Lung (tissue), 12 donors: ENCODE data around the gene CEP131. TPM values are rescaled to one million over a fixed set of nuclear protein-coding genes. Genes with fewer than 3 reads are reported as not detected.
A peak's percentile ranks its signal among the peaks of the same experiment; 100 is the strongest.
"Not testable (repeated sequence)": the region's sequence is repeated elsewhere in the genome, so short reads cannot be mapped to it uniquely, and the experiment has no call there.

Experiments used
- ATAC-seq: fragments of 200-7000 bp; cut with Tn5 transposase; one replicate; pipeline ENCODE4 v1.9.1; 2020; ENCODE audit warnings: moderate number of reproducible peaks; ENCODE audit not compliant: insufficient read depth, low FRiP score
- DNase-seq, 3 donors: peaks; one replicate each; pipeline ENCODE4 v3.0.0-alpha.2; 2013 to 2017
- H3K27ac ChIP-seq, 2 donors: one replicate each; pipeline ENCODE4 v1.5.1; 2013; ENCODE audit warnings: mild to moderate bottlenecking in 2 of 2, moderate library complexity in 2 of 2, control low read depth in 1 of 2, inconsistent platforms in 1 of 2, low read depth in 1 of 2, low read length in 1 of 2
- H3K27me3 ChIP-seq, 3 donors: one replicate each; pipeline ENCODE4 v1.5.1; 2013; ENCODE audit warnings: low read length in 2 of 3; ENCODE audit not compliant: control insufficient read depth in 3 of 3, insufficient read depth in 3 of 3
- H3K36me3 ChIP-seq, 4 donors: one replicate each; pipeline ENCODE4 v1.5.1; 2013; ENCODE audit warnings: low read length in 4 of 4, mild to moderate bottlenecking in 1 of 4, moderate library complexity in 1 of 4; ENCODE audit not compliant: control insufficient read depth in 4 of 4, insufficient read depth in 4 of 4
- H3K4me1 ChIP-seq, 5 donors: one replicate each; pipeline ENCODE4 v1.5.1; 2013; ENCODE audit warnings: low read length in 5 of 5, mild to moderate bottlenecking in 2 of 5, moderate library complexity in 1 of 5; ENCODE audit not compliant: control insufficient read depth in 5 of 5, insufficient read depth in 5 of 5
- H3K4me3 ChIP-seq: one replicate; pipeline ENCODE4 v1.5.1; 2013; ENCODE audit warnings: mild to moderate bottlenecking, control low read depth, moderate library complexity
- H3K9ac ChIP-seq, 2 donors: one replicate each; pipeline ENCODE4 v1.5.1; 2013; ENCODE audit warnings: low read length in 2 of 2, control low read depth in 1 of 2; ENCODE audit not compliant: insufficient read depth in 1 of 2
- H3K9me3 ChIP-seq, 4 donors: one replicate each; pipeline ENCODE4 v1.5.1; 2013; ENCODE audit warnings: low read length in 3 of 4, mild to moderate bottlenecking in 1 of 4, moderate library complexity in 1 of 4; ENCODE audit not compliant: control insufficient read depth in 4 of 4, insufficient read depth in 3 of 4
- WGBS, 2 donors: extraction: QIAGEN DNeasy Blood & Tissue Kit; methylation state at CpG; one replicate each; pipeline ENCODE4 v1.1.7; 2013; 5-methylcytosine and 5-hydroxymethylcytosine counted together
- polyA plus RNA-seq, 2 donors: library from polyadenylated mRNA; stranded (reverse); fragments of 200-250 nt; gene quantifications; one replicate each; pipeline ENCODE4 v1.2.1, GENCODE V29; 2013
- total RNA-seq, 2 donors: library from RNA; depleted of rRNA in 1 of 2; stranded (reverse); fragments of >200 nt in 1 of 2; gene quantifications; one replicate each; pipeline ENCODE4 v1.2.1, GENCODE V29; 2014 to 2021
- TF ChIP-seq, protein P1 (sequence below): IDR thresholded peaks from 2 replicates; pipeline ENCODE4 v1.5.1; 2012; ENCODE audit warnings: mild to moderate bottlenecking; ENCODE audit errors: control extremely low read depth, extremely low read depth
- donor health status: control.
- donor health status: control.
- donor health status: Bipolar disorder and iron deficiency.
- donor health status: healthy.
- donor health status: DM: yes; HTN: yes; CAD: no.

Gene CEP131
- total and polyA plus RNA-seq, 4 donors, result 7.0 to 14.5 (median 10.9) TPM

DNA sequence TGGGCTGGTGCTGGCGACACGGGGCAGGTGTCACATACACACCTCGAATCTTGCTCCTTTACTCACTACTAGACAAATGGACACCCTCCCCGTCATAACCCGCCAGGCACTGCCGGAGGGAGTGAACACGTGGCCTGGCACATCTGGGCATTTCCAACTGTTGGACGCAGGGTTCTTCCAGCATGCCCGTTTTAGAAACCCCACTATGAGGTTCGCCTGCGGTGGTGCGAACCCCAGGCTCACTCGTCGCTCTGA, 6.8 kb upstream of the CEP131 start:
- WGBS, 2 donors, result 92 to 98% methylated on average over 14 of the region's 14 CpGs
- no peak overlapping the region for H3K4me3 ChIP-seq
- TF ChIP-seq, protein P1, sequence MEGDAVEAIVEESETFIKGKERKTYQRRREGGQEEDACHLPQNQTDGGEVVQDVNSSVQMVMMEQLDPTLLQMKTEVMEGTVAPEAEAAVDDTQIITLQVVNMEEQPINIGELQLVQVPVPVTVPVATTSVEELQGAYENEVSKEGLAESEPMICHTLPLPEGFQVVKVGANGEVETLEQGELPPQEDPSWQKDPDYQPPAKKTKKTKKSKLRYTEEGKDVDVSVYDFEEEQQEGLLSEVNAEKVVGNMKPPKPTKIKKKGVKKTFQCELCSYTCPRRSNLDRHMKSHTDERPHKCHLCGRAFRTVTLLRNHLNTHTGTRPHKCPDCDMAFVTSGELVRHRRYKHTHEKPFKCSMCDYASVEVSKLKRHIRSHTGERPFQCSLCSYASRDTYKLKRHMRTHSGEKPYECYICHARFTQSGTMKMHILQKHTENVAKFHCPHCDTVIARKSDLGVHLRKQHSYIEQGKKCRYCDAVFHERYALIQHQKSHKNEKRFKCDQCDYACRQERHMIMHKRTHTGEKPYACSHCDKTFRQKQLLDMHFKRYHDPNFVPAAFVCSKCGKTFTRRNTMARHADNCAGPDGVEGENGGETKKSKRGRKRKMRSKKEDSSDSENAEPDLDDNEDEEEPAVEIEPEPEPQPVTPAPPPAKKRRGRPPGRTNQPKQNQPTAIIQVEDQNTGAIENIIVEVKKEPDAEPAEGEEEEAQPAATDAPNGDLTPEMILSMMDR, result no peak
- H3K27ac ChIP-seq, result no peak overlapping the region
- no peak for DNase-seq
- H3K27me3 ChIP-seq, result no peaks in the 10 kb centered on the region
- peaks cover 2 to 54% (median 12%) of the 10 kb centered on the region in 4 donors for H3K36me3 ChIP-seq
- no peaks in the 10 kb centered on the region for H3K4me1 ChIP-seq
- no peak overlapping the region for H3K9ac ChIP-seq
- peaks cover 0 to 2% (median 0%) of the 10 kb centered on the region in 4 donors for H3K9me3 ChIP-seq
- no peak for ATAC-seq

- no peak overlapping the region for H3K4me3 ChIP-seq
- TF ChIP-seq, protein P1, result no peak
- DNase-seq (no peak), ATAC-seq (no peak)
- peaks cover 0 to 2% (median 0%) of the 10 kb centered on the region in 4 donors for H3K9me3 ChIP-seq
- peaks cover 2 to 52% (median 12%) of the 10 kb centered on the region in 4 donors for H3K36me3 ChIP-seq
- H3K27ac ChIP-seq, result no peak overlapping the region
- H3K9ac ChIP-seq, result no peak overlapping the region
- peaks cover 0 to under 1% (median 0%) of the 10 kb centered on the region in 5 donors for H3K4me1 ChIP-seq
- H3K27me3 ChIP-seq, result no peaks in the 10 kb centered on the region
- WGBS, 2 donors, result 85 to 87% methylated on average over 32 of the region's 32 CpGs
Measured at GRCh38 chr17:81228834-81229665, 6.3 kb upstream of the CEP131 start.

GRCh38 chr17:81228420-81228819, 5.7 kb upstream of the CEP131 start:
- no peaks in the 10 kb centered on the region for H3K27me3 ChIP-seq
- no peak overlapping the region for H3K9ac ChIP-seq
- DNase-seq (no peak), ATAC-seq (no peak)
- H3K4me3 ChIP-seq, result no peak overlapping the region
- peaks cover 0 to 2% (median 0%) of the 10 kb centered on the region in 4 donors for H3K9me3 ChIP-seq
- 53 to 70% methylated on average over 9 of the region's 9 CpGs for WGBS, 2 donors
- H3K4me1 ChIP-seq, result peaks cover 0 to 3% (median 0%) of the 10 kb centered on the region in 5 donors
- peak overlapping the region in 1 of 2 donors; percentile 34 for H3K27ac ChIP-seq
- H3K36me3 ChIP-seq, result peaks cover 2 to 46% (median 12%) of the 10 kb centered on the region in 4 donors
- TF ChIP-seq, protein P1, result no peak

DNA sequence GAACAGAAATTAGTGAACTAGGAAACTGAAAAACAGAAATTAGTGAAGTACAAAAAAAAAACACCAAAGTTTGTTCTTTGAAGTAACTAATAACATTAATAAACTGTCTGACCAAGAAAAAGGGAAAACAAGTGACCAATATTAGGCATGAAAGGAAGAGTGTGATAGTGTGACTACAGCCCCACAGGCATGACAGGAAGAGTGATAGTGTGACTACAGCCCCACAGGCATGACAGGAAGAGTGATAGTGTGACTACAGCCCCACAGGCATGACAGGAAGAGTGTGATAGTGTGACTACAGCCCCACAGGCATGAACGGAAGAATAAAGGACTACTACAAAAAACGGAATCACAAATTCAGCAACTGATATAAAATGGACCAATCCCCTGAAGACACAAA, 4.9 kb upstream of the CEP131 start:
- H3K36me3 ChIP-seq, result peaks cover 2 to 38% (median 12%) of the 10 kb centered on the region in 4 donors
- H3K4me3 ChIP-seq, H3K27ac ChIP-seq, H3K9me3 ChIP-seq, DNase-seq, H3K4me1 ChIP-seq, H3K9ac ChIP-seq, ATAC-seq, H3K27me3 ChIP-seq: not testable (repeated sequence)
- 46 to 48% methylated on average over 2 of the region's 2 CpGs for WGBS, 2 donors
